Thyroid gland (tissue), 4 donors: ENCODE measurements around the gene ARPP21. TPM values are rescaled to one million over a fixed set of nuclear protein-coding genes. Genes with fewer than 3 reads are reported as not detected.

Experiments used
- DNase-seq, 2 donors: peaks; one replicate each; pipeline ENCODE4 v3.0.0-alpha.2; 2019
- H3K27ac ChIP-seq, 3 donors: fragments of 200-600 bp; sonication (generic); 1 replicate in 2 of 3; 2 replicates in 1 of 3; pipeline ENCODE4 v1.5.1; 2016 to 2019; ENCODE audit warnings: mild to moderate bottlenecking in 1 of 3, moderate library complexity in 1 of 3
- H3K27me3 ChIP-seq: fragments of 200-600 bp; sonication (generic); one replicate; pipeline ENCODE4 v1.5.1; 2019
- H3K36me3 ChIP-seq, 2 donors: fragments of 200-600 bp; sonication (generic); one replicate each; pipeline ENCODE4 v1.5.1; 2016 to 2019
- H3K4me1 ChIP-seq, 2 donors: fragments of 200-600 bp; sonication (generic); one replicate each; pipeline ENCODE4 v1.5.1; 2017 to 2019
- H3K4me3 ChIP-seq, 3 donors: fragments of 200-600 bp; sonication (generic); replicated peaks in 1 of 3; 1 replicate in 2 of 3; 2 replicates in 1 of 3; pipeline ENCODE4 v1.5.1; 2016; ENCODE audit warnings: mild to moderate bottlenecking in 1 of 3
- H3K9me3 ChIP-seq: fragments of 200-600 bp; sonication (generic); one replicate; pipeline ENCODE4 v1.5.1; 2017
- POLR2A ChIP-seq, 2 donors: fragments of 450-650 bp; IDR thresholded peaks; one replicate each; pipeline ENCODE4 v1.6.1; 2017; ENCODE audit warnings: antibody characterized with exemption in 2 of 2, mild to moderate bottlenecking in 2 of 2, moderate library complexity in 1 of 2
- WGBS, 2 donors: methylation state at CpG; one replicate each; pipeline ENCODE4 v1.1.5; 2017; 5-methylcytosine and 5-hydroxymethylcytosine counted together
- intact Hi-C: fragments of 100-400 bp; cut with DNase I; formaldehyde crosslinking; loops from one replicate; pipeline ENCODE4 v1.15.1; 2023
- total RNA-seq, 4 donors: library from RNA; depleted of rRNA; stranded (reverse); fragments of >200 nt; gene quantifications; one replicate each; pipeline ENCODE4 v1.2.3, GENCODE V29; 2016
- TF ChIP-seq, protein P1 (sequence below), 6 experiments: fragments of 200-600 bp in 3 of 6; fragments of 450-650 bp in 3 of 6; sonication (generic) in 3 of 6; IDR thresholded peaks; one replicate each; pipeline ENCODE4 v1.5.1; 2016 to 2019; ENCODE audit warnings: antibody characterized with exemption in 6 of 6, mild to moderate bottlenecking in 2 of 6, inconsistent platforms in 1 of 6, moderate library complexity in 1 of 6

ARPP21 gene
- total RNA-seq = not detected

DNA sequence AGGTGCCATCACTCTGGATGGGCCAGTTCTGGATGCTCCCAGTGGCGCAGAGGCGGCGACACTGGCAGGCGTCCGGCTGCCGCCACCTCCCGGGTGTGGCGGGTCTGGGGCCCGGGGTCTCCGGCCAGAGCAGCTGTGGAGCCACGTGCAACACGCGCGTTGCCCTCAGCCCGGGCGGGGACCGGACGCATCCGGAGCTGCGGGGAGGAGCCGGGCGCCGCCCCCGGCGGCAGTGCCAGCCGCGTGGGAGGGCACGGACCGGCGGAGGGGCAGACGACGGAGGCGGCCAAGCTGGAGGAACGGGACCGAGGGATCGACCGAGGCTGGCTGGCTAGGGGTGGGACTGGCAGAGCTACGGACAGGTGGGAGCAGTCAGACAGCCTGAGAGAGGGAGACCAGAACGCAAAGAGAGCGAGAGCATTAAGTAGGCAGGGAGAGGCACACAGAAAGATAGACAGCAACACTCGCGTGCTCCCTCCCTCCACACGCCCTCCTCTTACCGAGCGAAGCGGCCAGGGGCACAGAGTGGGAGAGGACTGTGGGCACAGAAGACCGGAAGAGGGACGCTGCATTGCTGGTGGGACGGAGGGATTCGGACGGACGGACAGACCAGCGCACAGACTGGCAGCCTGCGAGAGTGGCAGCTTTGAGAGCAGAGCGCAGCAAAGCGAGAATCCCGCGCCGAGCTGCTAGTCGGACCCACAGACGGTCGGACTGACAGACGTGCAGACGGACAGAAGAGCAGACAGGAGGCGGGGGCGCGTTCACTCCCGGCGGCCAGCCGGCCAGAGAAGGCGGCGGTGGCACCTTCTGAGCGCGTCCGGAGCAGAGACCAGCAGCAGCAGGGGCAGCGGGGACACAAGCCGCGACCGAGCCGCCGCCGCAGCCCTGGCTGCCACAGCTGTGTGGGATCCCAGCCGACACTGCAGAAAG is at the start of gene ARPP21:
ARPP21 (plus strand) TSS at position 272 of the 933 bp plus-strand sequence. CDS start 42,227 bp downstream, outside the sequence.
- peak within 1 kb of the TSS in 1 of 3 donors; percentile 20 for H3K4me3 ChIP-seq
- intact Hi-C loops = no loop called here
- H3K36me3 ChIP-seq = no peaks in the 10 kb centered on the region
- H3K27me3 ChIP-seq = peaks cover 12% of the 10 kb centered on the region
- 1 to 4% methylated on average over 43 to 45 of the region's 83 CpGs for WGBS, 2 donors
- H3K9me3 ChIP-seq = no peaks in the 10 kb centered on the region
- TF ChIP-seq, protein P1, sequence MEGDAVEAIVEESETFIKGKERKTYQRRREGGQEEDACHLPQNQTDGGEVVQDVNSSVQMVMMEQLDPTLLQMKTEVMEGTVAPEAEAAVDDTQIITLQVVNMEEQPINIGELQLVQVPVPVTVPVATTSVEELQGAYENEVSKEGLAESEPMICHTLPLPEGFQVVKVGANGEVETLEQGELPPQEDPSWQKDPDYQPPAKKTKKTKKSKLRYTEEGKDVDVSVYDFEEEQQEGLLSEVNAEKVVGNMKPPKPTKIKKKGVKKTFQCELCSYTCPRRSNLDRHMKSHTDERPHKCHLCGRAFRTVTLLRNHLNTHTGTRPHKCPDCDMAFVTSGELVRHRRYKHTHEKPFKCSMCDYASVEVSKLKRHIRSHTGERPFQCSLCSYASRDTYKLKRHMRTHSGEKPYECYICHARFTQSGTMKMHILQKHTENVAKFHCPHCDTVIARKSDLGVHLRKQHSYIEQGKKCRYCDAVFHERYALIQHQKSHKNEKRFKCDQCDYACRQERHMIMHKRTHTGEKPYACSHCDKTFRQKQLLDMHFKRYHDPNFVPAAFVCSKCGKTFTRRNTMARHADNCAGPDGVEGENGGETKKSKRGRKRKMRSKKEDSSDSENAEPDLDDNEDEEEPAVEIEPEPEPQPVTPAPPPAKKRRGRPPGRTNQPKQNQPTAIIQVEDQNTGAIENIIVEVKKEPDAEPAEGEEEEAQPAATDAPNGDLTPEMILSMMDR (IDR thresholded peaks at IDR 0.05) = no peak
- TF ChIP-seq POLR2A (IDR thresholded peaks at IDR 0.05) = no peak
- no peak within 1 kb of the TSS for H3K27ac ChIP-seq
- peak; percentile 16 to 21 for DNase-seq
- H3K4me1 ChIP-seq = peaks cover 4 to 12% of the 10 kb centered on the region in 2 donors

DNA sequence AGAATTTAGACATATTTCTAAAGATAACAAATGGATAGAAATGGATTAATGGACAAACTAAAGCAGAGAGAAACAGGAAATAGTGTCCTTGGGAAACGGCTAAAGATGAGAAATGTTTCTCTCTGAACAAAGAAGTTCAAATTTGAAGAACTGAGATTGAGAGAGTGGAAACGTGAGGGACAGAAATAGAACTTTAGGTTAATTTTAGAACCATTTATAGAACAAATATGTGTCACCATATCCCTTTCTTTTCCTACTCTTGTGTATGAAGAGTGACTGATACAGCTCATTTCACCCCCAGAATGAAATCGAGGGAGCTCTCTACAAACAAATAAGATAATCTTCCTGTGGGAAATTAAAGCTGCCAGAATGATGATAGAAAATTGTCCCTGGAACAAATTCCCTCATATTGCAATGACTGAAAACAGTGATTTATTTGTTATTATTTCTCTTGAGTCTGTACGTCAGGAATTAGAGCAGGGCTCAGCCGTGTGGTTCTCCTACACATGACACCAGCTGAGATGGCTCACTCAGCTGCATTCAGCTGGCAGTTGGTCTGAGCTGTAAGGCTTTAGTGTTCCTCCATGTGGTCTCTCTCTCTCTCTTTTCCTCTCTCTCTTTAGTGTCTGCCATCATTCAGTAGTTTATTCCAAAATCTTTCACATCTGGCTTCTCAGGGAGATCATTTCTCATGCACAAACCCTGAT is 46.6 kb upstream of the ARPP21 start:
- no peak for TF ChIP-seq POLR2A (IDR thresholded peaks at IDR 0.05)
- TF ChIP-seq, protein P1 (IDR thresholded peaks at IDR 0.05) = no peak
- DNase-seq = no peak
- Histone ChIP-seq H3K4me1 (no peaks in the 10 kb centered on the region), H3K27me3 (no peaks in the 10 kb centered on the region), H3K4me3 (no peak overlapping the region), H3K9me3 (no peaks in the 10 kb centered on the region), H3K27ac (no peak overlapping the region), H3K36me3 (no peaks in the 10 kb centered on the region)
- WGBS, 2 donors = 63 to 70% methylated on average over 5 of the region's 5 CpGs
- intact Hi-C loops = no loop called here

DNA sequence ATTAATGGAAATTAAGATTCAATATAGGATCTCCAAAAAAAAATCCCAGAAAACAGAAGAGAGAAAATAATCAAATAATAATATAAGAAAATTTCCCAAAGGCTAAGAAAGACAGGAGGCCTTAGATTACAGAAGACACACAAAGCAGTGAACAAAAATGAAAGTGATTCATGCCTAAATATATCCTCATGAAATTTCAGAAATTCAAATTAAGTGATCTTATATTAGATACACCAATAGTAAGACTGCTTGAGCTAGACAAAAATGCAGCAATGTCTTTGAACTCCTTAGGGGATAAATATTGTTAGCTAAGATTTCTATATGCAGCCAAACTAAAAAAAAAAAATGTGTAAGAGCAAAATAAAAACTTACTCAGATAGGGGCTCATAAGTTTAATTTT is 44.6 kb upstream of the ARPP21 start:
- DNase-seq = no peak
- Histone ChIP-seq H3K9me3 (no peaks in the 10 kb centered on the region), H3K27me3 (no peaks in the 10 kb centered on the region), H3K36me3 (no peaks in the 10 kb centered on the region), H3K4me3 (no peak overlapping the region), H3K4me1 (no peaks in the 10 kb centered on the region), H3K27ac (no peak overlapping the region)
- no peak for TF ChIP-seq POLR2A (IDR thresholded peaks at IDR 0.05)
- TF ChIP-seq, protein P1 (IDR thresholded peaks at IDR 0.05) = no peak
- intact Hi-C loops = no loop called here

DNA sequence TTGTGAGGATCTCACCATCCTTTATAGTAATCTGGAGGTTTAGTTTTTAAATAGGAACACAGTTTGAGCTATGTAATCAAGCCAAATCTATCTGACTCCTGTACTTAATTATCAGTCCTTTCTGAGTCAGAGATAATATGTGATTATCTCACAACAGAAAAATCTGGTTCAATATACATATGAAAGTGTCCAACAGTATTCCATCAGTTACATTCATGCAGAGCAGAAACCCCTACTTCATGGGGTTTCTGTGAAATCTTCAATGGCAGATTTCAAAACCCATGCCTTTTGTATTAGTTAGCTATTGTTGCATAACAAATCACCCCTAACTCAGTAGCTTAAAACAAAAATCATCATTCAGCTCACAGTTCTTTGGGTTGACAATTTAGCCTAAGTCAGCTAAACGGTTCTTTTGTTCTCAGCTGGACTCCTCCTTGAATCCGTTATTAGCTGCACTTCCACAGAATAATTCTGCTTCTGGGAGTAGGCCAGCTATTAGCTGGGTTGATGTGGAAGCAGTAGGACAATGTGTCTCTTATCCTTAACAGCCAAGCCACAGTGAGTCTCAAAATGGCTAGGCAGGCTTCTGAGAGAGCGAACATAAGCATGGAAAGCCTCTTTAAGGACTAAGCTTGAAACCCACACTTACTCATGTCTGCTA is 42.9 kb upstream of the ARPP21 start:
- H3K27me3 ChIP-seq = no peaks in the 10 kb centered on the region

More for the DNA sequence above, 42.9 kb upstream of the ARPP21 start:
- no peak for DNase-seq
- no peaks in the 10 kb centered on the region for H3K9me3 ChIP-seq
- H3K4me1 ChIP-seq = no peaks in the 10 kb centered on the region
- H3K36me3 ChIP-seq = no peaks in the 10 kb centered on the region
- no peak for TF ChIP-seq POLR2A (IDR thresholded peaks at IDR 0.05)
- TF ChIP-seq, protein P1 (IDR thresholded peaks at IDR 0.05) = no peak
- intact Hi-C loops = no loop called here
- H3K27ac ChIP-seq = no peak overlapping the region
- whole genome bisulfite sequencing, 2 donors = 76 to 89% methylated on average over 3 of the region's 3 CpGs
- no peak overlapping the region for H3K4me3 ChIP-seq
